ENCODE measurements around the gene OR4X1.

DNA sequence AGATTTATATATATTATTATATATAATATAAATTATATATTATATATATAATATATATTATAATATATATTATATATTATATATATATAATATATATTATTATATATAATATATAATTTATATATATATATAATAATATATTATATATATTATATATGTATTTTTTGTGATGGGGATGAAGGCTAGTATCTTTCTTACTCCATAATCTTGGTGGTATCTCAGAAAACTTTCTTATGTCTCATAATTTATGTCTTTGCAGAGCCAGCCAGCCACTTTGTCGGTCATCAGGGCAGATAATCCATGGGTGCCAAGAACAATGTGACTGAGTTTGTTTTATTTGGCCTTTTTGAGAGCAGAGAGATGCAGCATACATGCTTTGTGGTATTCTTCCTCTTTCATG is 42.3 kb downstream of the OR4X1 start, which contains the start of gene OR4S1:
- TF ChIP-seq, protein P1, sequence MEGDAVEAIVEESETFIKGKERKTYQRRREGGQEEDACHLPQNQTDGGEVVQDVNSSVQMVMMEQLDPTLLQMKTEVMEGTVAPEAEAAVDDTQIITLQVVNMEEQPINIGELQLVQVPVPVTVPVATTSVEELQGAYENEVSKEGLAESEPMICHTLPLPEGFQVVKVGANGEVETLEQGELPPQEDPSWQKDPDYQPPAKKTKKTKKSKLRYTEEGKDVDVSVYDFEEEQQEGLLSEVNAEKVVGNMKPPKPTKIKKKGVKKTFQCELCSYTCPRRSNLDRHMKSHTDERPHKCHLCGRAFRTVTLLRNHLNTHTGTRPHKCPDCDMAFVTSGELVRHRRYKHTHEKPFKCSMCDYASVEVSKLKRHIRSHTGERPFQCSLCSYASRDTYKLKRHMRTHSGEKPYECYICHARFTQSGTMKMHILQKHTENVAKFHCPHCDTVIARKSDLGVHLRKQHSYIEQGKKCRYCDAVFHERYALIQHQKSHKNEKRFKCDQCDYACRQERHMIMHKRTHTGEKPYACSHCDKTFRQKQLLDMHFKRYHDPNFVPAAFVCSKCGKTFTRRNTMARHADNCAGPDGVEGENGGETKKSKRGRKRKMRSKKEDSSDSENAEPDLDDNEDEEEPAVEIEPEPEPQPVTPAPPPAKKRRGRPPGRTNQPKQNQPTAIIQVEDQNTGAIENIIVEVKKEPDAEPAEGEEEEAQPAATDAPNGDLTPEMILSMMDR (IDR thresholded peaks at IDR 0.05) = no peak
- TF ChIP-seq POLR2A (IDR thresholded peaks at IDR 0.05) (no peak), POLR2AphosphoS5 (IDR thresholded peaks at IDR 0.05) (no peak), EP300 (IDR thresholded peaks at IDR 0.05) (no peak)

All from gastroesophageal sphincter (tissue), 3 donors.